Ishikawa (cell line): ENCODE measurements around the gene PFKFB4.

Experiments used
- CEBPB ChIP-seq: IDR thresholded peaks from 2 replicates; pipeline ENCODE4 v1.6.1; 2012
- CREB1 ChIP-seq: IDR thresholded peaks from 2 replicates; pipeline ENCODE4 v1.6.1; 2012; ENCODE audit warnings: low read depth
- EGR1 ChIP-seq: IDR thresholded peaks from 2 replicates; pipeline ENCODE4 v1.6.1; 2012
- EP300 ChIP-seq: IDR thresholded peaks from 2 replicates; pipeline ENCODE4 v1.6.1; 2012; ENCODE audit warnings: borderline replicate concordance
- FOXM1 ChIP-seq: IDR thresholded peaks from 2 replicates; pipeline ENCODE4 v1.6.1; 2012; ENCODE audit warnings: low read depth, borderline replicate concordance
- NFIC ChIP-seq: IDR thresholded peaks from 2 replicates; pipeline ENCODE4 v1.6.1; 2012
- RAD21 ChIP-seq: IDR thresholded peaks from 2 replicates; pipeline ENCODE4 v1.6.1; 2012; ENCODE audit warnings: low read depth
- TAF1 ChIP-seq: IDR thresholded peaks from 2 replicates; pipeline ENCODE4 v1.6.1; 2012; ENCODE audit warnings: low read depth, mild to moderate bottlenecking
- TCF12 ChIP-seq: IDR thresholded peaks from 2 replicates; pipeline ENCODE4 v1.6.1; 2012; ENCODE audit warnings: low read depth
- TEAD4 ChIP-seq: IDR thresholded peaks from 2 replicates; pipeline ENCODE4 v1.6.1; 2012
- YY1 ChIP-seq: IDR thresholded peaks from 2 replicates; pipeline ENCODE4 v1.6.1; 2012; ENCODE audit warnings: low read depth
- ZBTB7A ChIP-seq: IDR thresholded peaks from 2 replicates; pipeline ENCODE4 v1.6.1; 2012; ENCODE audit warnings: low read depth
- TF ChIP-seq, protein P1 (sequence below): IDR thresholded peaks from 2 replicates; pipeline ENCODE4 v1.6.1; 2012
- TF ChIP-seq, protein P2 (sequence below): IDR thresholded peaks from 2 replicates; pipeline ENCODE4 v1.6.1; 2012
- TF ChIP-seq, protein P3 (sequence below): IDR thresholded peaks from 2 replicates; pipeline ENCODE4 v1.6.1; 2012; ENCODE audit warnings: low read depth, mild to moderate bottlenecking

The PFKFB4 gene

DNA sequence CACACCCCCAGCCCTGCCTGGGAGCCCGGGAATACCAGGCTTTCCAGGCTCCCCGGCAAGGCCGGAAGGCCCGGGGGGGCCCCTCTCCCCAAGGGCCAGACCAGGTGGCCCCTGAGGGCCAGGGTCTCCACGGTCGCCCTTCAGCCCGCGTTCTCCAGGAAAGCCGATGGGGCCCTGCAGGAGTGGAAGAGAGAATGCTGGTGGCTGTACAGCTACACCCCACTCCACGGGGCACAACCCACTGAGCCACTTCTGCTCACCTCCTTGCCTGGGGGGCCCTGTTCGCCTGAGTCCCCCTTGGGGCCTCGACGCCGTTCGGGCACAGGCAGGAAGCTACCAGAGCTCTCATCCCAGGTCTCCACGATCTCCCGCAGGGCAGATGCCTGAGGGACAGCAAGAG lies 18.8 kb upstream of the PFKFB4 start:
- TF ChIP-seq TEAD4, result no peak
- no peak for TF ChIP-seq EP300
- TF ChIP-seq RAD21, result no peak
- no peak for TF ChIP-seq ZBTB7A
- no peak for TF ChIP-seq CREB1
- TF ChIP-seq FOXM1, result no peak
- no peak for TF ChIP-seq TAF1

DNA sequence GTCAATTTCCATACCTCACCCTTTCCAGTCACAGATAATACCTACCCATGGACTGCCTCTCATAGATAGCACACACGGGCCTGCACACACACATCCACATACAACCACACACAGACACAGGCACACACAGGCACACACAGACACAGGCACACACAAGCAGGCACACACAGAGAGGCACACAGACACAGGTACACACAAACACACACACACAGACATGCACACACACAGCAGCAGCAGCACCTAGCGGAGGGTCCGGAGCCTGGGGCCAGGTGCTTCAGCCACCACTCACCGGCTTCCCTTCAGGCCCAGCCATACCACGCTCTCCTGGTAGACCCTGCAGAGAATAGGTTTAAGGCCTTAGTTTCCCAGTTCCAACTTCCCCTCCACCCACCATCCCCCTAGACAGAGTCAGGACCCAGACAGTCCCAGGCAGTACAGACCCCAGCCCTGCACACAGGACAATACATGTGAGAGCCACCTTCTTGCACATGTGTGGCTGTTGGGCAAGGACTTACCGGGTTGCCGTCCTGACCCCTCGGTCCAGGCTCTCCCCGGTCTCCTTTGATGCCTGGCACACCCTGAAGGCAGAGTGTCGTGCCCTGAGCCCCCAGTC lies 17.5 kb upstream of the PFKFB4 start:
- TF ChIP-seq TAF1 (no peak), CEBPB (no peak), CREB1 (no peak), NFIC (no peak), EP300 (no peak), FOXM1 (no peak), TCF12 (no peak), YY1 (no peak), ZBTB7A (no peak), TEAD4 (no peak), RAD21 (no peak), EGR1 (no peak)
- TF ChIP-seq, protein P1, sequence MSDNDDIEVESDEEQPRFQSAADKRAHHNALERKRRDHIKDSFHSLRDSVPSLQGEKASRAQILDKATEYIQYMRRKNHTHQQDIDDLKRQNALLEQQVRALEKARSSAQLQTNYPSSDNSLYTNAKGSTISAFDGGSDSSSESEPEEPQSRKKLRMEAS, result no peak
- TF ChIP-seq, protein P2, sequence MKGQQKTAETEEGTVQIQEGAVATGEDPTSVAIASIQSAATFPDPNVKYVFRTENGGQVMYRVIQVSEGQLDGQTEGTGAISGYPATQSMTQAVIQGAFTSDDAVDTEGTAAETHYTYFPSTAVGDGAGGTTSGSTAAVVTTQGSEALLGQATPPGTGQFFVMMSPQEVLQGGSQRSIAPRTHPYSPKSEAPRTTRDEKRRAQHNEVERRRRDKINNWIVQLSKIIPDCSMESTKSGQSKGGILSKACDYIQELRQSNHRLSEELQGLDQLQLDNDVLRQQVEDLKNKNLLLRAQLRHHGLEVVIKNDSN, result no peak

DNA sequence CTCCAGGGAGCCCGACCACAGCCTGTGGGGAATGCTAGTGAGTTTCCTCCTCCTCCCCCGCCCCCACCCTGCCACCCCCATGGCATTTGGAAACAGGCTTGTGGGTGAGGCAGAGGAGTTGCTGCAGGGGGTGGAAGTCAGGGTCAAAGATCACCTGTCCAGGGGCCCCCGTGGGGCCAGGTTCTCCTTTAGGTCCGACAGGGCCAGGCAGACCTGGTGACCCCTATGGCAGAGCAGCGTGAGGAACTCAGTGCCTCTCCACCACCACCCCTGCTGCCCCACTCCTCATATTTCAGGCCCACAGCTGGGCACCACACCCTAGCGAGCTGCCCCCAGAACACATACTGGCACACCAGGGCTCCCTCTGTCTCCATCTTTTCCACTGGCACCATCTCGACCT lies 15.9 kb upstream of the PFKFB4 start:
- TF ChIP-seq RAD21 (no peak), CREB1 (no peak), TCF12 (no peak), TEAD4 (no peak)

DNA sequence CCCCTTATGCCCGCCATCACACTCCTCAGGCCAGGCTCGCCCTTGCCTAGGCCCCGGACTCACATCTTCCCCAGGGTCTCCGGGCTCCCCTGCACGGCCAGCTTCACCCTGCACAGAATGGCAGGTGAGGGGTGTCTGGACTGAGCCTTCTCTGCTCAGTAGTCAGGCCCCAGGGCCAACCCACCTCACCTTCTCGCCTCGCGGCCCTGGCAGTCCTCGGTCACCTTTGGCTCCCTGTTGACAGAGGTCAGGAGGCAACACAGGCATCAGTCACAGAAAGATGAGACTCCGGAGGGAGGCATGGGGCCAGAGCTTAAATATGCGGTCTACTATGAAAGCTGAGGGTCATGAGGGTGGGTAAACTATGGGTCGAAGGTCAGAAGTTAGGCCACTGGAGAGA lies 15.3 kb upstream of the PFKFB4 start:
- TF ChIP-seq CEBPB (no peak), TEAD4 (no peak), CREB1 (no peak), ZBTB7A (no peak), TAF1 (no peak), EP300 (no peak), NFIC (no peak), YY1 (no peak), RAD21 (no peak), TCF12 (no peak), EGR1 (no peak), FOXM1 (no peak)
- TF ChIP-seq, protein P3, sequence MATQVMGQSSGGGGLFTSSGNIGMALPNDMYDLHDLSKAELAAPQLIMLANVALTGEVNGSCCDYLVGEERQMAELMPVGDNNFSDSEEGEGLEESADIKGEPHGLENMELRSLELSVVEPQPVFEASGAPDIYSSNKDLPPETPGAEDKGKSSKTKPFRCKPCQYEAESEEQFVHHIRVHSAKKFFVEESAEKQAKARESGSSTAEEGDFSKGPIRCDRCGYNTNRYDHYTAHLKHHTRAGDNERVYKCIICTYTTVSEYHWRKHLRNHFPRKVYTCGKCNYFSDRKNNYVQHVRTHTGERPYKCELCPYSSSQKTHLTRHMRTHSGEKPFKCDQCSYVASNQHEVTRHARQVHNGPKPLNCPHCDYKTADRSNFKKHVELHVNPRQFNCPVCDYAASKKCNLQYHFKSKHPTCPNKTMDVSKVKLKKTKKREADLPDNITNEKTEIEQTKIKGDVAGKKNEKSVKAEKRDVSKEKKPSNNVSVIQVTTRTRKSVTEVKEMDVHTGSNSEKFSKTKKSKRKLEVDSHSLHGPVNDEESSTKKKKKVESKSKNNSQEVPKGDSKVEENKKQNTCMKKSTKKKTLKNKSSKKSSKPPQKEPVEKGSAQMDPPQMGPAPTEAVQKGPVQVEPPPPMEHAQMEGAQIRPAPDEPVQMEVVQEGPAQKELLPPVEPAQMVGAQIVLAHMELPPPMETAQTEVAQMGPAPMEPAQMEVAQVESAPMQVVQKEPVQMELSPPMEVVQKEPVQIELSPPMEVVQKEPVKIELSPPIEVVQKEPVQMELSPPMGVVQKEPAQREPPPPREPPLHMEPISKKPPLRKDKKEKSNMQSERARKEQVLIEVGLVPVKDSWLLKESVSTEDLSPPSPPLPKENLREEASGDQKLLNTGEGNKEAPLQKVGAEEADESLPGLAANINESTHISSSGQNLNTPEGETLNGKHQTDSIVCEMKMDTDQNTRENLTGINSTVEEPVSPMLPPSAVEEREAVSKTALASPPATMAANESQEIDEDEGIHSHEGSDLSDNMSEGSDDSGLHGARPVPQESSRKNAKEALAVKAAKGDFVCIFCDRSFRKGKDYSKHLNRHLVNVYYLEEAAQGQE, result no peak
- TF ChIP-seq, protein P2, result no peak
- TF ChIP-seq, protein P1, result no peak

DNA sequence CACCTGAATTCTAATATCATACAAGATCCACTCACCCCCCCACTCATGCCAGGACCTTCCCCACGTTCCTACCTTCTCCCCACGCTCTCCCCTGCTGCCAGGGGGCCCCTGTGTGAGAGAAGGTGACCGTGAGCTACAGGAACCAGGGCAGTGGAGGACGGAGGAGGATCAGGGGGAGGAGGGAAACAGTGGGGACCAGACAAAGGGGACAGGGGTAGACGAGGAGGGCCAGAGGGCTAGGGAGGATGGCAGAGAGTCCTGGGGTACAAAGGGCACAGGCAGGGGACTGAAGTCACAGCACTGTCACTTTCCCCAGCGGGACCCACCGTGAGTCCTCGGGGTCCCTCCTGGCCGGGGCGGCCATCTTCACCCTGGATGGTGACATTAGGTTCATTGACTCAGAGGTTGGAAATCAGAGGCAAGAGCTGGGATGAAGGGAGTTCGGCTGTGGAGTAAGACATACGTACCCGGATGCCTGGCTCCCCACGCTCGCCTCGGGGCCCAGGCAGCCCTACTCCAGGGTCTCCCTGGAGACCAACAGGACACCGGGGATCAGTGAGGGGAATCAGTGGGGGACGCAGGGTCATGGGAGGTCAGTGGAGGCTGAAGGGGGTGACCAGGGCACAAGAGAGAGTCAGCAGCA lies 13.3 kb upstream of the PFKFB4 start:
- TF ChIP-seq EGR1 (no peak), NFIC (no peak), CREB1 (no peak), TCF12 (no peak), ZBTB7A (no peak), TAF1 (no peak), YY1 (no peak), CEBPB (no peak), EP300 (no peak), RAD21 (no peak), TEAD4 (no peak), FOXM1 (no peak)
- TF ChIP-seq, protein P2, result no peak
- TF ChIP-seq, protein P3, result no peak
- TF ChIP-seq, protein P1, result no peak
